Brain microvascular endothelial cell (primary cell): ENCODE measurements around the gene MSI2.

ENCODE experiments used
- DNase-seq: peaks from one replicate; pipeline ENCODE4 v3.0.0-alpha.2; 2020
- H3K27ac ChIP-seq: fragments of 250-450 bp; sonication (Bioruptor Pico); 2 replicates; pipeline ENCODE4 v1.5.1; 2020; ENCODE audit warnings: mild to moderate bottlenecking, moderate library complexity
- H3K27me3 ChIP-seq: fragments of 250-450 bp; sonication (Bioruptor Pico); replicated peaks from 2 replicates; pipeline ENCODE4 v1.5.1; 2020; ENCODE audit warnings: mild to moderate bottlenecking
- H3K36me3 ChIP-seq: fragments of 250-450 bp; sonication (Bioruptor Pico); replicated peaks from 2 replicates; pipeline ENCODE4 v1.5.1; 2020; ENCODE audit warnings: mild to moderate bottlenecking
- H3K4me3 ChIP-seq: 2 replicates; pipeline ENCODE4 v1.5.1; 2011; ENCODE audit warnings: low read depth, mild to moderate bottlenecking, control low read depth, low read length, moderate library complexity
- in situ Hi-C: cut with HindIII; loops from 2 replicates; pipeline ENCODE4 v1.10.0; 2017; ENCODE audit warnings: low sequenced_read_pairs, low pct_ligation_motif_present
- TF ChIP-seq, protein P1 (sequence below): IDR thresholded peaks from 2 replicates; pipeline ENCODE4 v1.5.1; 2011; ENCODE audit warnings: low read depth, mild to moderate bottlenecking, moderate library complexity, low read length, control low read depth, inconsistent platforms; ENCODE audit errors: missing control alignments

MSI2 gene

DNA sequence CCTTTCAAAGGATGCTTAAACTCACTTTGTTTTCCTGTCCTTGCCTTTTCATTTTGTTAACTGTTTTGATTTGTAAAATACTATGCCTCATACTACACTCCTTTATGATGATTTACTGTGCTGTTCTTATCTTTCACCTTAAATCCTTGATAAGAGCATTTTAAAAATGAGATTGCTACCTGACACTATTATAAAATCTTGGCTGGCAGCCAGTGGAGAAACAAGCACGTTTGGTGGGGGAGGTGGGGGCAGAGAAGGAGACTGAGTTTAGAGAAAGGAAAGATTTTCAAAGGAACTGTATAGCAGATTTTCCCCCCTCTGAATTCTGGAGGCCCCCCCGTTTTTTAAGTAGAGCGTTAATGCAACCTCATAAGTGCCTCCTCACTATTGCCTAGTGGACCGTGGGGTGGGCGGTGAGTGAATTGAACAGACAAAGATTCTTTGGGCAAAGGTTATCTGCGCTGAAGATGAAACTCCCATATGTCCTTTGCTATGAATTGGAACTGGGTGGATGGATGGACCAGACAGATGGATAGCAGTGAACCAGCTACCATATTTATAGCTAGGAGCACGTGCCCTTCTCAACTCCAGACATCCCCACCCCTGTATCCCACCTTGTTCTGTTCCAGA, 288.6 kb downstream of the MSI2 start:
- no peak for DNase-seq
- TF ChIP-seq, protein P1, sequence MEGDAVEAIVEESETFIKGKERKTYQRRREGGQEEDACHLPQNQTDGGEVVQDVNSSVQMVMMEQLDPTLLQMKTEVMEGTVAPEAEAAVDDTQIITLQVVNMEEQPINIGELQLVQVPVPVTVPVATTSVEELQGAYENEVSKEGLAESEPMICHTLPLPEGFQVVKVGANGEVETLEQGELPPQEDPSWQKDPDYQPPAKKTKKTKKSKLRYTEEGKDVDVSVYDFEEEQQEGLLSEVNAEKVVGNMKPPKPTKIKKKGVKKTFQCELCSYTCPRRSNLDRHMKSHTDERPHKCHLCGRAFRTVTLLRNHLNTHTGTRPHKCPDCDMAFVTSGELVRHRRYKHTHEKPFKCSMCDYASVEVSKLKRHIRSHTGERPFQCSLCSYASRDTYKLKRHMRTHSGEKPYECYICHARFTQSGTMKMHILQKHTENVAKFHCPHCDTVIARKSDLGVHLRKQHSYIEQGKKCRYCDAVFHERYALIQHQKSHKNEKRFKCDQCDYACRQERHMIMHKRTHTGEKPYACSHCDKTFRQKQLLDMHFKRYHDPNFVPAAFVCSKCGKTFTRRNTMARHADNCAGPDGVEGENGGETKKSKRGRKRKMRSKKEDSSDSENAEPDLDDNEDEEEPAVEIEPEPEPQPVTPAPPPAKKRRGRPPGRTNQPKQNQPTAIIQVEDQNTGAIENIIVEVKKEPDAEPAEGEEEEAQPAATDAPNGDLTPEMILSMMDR = no peak
- no peaks in the 10 kb centered on the region for H3K36me3 ChIP-seq
- no peak overlapping the region for H3K4me3 ChIP-seq
- in situ Hi-C loops = no loop called here
- H3K27ac ChIP-seq = no peak overlapping the region
- no peaks in the 10 kb centered on the region for H3K27me3 ChIP-seq

DNA sequence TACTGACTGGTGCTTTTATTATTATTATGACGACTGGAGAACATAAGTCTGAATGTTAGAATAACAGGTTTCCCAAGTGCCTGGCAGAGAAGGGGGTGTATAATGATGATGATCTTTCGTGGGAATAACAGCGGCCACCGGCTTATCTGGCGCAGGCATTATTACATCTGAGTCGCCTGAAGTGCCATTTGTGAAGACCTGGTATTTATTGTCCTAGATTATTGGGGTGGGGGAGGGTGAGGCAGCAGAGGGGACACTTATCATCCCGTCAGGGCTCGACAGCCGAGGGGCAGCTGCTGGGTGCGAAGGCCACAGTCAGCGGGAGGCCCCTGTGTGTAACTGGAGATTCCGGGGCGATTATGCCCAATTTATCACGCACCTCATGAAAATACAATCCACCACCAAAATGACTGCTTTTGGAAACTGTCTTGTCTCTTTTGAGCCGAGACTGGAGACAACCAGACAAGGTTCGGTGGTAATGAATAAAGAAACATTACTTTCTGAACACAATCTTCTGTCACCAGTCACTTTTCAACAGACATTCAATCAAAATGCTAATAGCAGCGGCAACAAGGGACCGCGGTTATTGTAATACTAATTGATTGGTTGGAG, 289.5 kb downstream of the MSI2 start:
- Histone ChIP-seq H3K27me3 (no peaks in the 10 kb centered on the region), H3K4me3 (no peak overlapping the region), H3K36me3 (no peaks in the 10 kb centered on the region), H3K27ac (no peak overlapping the region)
- TF ChIP-seq, protein P1 = no peak
- no peak for DNase-seq
- in situ Hi-C loops = no loop called here

DNA sequence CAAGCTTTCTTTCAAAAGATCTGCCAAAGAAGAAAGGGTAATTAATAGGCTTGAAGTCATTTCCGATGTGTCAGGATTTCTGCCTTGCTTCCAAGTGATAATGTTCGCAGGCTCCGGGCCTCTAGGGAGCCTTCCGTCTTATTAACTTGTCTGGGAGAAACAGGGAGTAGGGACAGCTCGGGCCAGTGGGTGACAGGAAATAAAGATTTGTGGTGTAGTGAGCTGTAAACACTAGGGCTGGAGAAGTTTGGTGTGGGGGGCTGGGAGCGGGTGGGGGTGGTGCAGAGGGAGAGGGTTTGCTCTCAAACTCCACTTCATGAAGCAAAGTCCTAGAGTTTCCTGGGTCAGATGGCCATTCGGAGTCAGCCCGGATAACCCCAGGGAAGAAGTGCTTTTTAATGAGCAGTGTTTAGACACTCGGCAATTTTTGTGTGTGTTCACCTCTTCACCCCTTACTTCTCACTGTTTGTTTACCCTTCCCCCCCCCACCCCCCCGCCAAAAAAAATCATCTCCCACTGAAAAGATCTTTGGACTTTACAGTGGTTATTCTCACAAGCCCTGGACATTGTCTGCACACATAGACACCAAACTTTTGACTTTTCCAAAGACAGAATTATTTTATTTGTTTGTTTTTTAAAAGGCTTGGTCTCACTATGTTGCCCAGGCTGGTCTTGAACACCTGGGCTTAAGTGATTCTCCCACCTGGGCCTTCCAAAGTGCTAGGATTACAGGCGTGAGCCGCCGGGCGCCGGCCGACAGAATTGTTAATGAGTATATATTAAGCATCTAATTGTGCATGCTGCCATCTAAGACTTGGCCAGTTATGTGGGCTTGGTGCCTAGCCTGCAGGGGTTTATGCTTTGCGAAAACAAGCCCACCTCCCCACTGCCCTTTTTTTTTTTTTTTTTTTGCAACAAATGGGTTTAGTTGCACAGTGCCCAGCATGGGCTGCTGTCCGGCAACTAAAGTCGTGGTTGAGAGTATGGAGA, 292.4 kb downstream of the MSI2 start:
- no peak for DNase-seq
- H3K36me3 ChIP-seq = no peaks in the 10 kb centered on the region
- in situ Hi-C loops = no loop called here
- TF ChIP-seq, protein P1 = no peak
- H3K27me3 ChIP-seq = no peaks in the 10 kb centered on the region
- H3K4me3 ChIP-seq = no peak overlapping the region
- H3K27ac ChIP-seq = no peak overlapping the region

DNA sequence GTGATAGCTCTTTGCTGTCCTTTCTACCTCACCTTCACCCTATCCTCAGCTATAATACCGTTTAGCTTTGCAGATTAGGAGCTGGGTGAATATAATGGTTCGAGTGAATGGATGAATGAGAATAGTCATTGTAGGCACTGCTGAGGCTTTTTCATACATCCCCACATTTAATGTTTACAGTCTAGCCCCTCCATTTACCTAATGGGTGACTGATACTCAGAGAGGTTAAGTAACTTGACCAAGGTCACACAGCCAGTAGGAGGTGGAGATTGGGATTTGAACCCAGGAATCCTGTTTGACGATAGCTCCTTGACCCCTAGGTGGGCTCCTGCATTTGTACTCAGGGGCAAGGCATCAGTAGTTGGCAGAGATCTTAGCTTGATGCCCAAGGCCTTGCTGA, 293.1 kb downstream of the MSI2 start:
- Histone ChIP-seq H3K27me3 (no peaks in the 10 kb centered on the region), H3K27ac (no peak overlapping the region), H3K4me3 (no peak overlapping the region), H3K36me3 (no peaks in the 10 kb centered on the region)
- in situ Hi-C loops = no loop called here
- DNase-seq = no peak
- TF ChIP-seq, protein P1 = no peak

DNA sequence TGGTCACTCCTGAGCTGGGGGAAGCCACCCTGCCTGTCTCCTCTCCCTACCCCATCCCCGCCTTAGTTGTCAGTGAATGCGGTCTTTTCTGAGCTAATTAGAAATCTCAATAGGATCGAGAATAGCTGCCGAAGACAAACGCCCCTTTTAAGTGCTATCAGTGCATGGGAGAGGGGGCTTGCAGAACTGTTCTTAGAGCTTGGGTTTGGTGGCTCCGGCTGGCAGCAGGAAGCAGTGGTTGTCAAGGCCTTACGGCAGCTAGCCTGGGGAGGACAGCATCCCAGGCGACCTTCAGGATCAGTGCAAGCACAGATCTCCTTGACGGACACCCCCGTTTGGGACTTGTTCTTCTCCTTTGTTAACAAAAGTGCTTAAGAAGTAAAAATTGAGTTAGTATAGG, 293.7 kb downstream of the MSI2 start:
- TF ChIP-seq, protein P1 = no peak
- Histone ChIP-seq H3K27ac (no peak overlapping the region), H3K27me3 (no peaks in the 10 kb centered on the region), H3K4me3 (no peak overlapping the region), H3K36me3 (no peaks in the 10 kb centered on the region)
- DNase-seq = no peak
- in situ Hi-C loops = no loop called here
